Nucleus accumbens (tissue), 56 donors: ENCODE data around the gene BMAL1.

Experiments
- DNase-seq, 56 donors: peaks; one replicate each; lab custom pipeline; 2025; lab: John Stamatoyannopoulos, UW

BMAL1 gene

GRCh38 chr11:13336246-13336878 is 58.8 kb downstream of the BMAL1 start:
- no peak for DNase-seq

GRCh38 chr11:13338019-13338426 is 60.4 kb downstream of the BMAL1 start:
- DNase-seq, result no peak

DNA sequence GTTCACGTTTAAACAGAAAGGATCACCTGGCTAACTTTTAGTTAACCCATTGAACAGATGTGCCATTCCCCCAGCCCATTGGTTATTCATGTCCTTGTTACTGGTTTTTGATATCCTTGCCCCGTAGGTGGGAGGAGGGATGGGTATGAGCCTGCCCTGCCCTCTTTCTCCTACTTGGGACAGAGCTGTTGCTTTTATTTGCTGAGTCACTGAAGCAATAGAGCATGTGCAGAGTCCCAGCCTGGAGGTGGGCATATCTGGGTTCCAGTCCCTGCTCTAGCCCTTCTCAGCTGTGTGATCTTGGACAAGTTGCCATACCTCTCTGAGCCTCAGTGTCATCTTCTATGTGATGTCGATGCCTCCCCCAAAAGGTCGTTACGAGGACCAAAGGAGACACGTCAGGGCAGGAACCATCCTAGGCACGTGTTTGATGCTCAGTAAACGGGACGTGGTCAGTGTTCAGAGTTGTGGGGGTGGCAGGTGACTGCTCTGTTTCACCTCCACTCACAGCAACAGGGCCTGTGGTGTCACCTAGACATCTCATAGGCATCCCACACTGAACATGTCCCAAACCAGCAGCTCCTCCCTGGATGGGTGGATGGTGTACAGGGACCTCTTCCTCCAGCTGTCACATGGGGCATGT is 61.0 kb downstream of the BMAL1 start:
- peak in 1 of 56 donors; percentile 16 for DNase-seq

GRCh38 chr11:13339195-13340153 is 61.9 kb downstream of the BMAL1 start:
- DNase-seq, result no peak

- no peak for DNase-seq
These were observed 63.4 kb downstream of the BMAL1 start for GRCh38 chr11:13341026-13341425.

GRCh38 chr11:13343067-13343466 is 65.5 kb downstream of the BMAL1 start:
- DNase-seq, result no peak

GRCh38 chr11:13343931-13344717 is 66.5 kb downstream of the BMAL1 start:
- peak in 34 of 56 donors; percentile 12 to 81 (median 36) for DNase-seq

DNA sequence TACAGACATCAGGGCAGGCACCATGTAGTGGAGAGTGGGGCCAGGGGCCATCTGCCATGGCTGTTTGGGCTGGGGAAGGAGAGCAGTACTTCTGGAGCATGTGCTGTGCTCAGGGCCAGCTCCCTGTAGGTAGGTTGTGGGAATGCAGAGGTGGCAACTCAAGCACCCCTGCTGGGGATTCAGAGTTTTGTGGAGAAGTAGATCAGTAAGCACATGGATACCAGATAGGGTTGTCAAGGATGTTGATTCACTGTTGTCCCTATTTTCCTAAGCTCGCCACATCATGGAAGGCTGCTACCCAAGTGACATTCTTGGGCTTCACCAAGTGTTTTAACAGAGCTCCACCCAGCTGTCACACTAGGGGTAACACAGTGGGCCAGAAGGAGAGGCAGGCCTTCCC is 67.2 kb downstream of the BMAL1 start:
- DNase-seq, result no peak

DNA sequence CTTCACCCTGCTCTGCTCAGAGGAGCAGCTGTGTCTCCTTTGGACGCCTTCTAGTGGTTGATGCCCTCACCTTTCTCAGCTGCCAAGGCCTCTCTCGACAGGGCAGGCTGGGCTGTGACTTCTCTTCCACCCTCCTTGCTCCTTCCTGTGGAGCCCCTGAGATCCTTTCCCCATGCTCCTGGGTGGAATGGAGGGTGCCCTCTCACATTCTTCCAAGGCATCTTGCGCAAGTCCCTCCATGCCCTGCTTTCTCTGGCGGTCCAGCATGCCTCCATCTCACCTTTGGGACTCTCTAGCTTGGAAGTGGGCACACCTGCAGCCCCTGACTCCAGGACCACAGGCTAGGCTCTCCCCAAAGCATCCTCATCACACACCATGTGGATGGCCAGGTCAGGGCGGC is 68.9 kb downstream of the BMAL1 start:
- no peak for DNase-seq

- no peak for DNase-seq
These were observed 70.3 kb downstream of the BMAL1 start for GRCh38 chr11:13347901-13348300.

- DNase-seq, result no peak
These were observed 70.7 kb downstream of the BMAL1 start for GRCh38 chr11:13348305-13348704.

- DNase-seq, result no peak
These were observed 71.5 kb downstream of the BMAL1 start for GRCh38 chr11:13349046-13349445.

DNA sequence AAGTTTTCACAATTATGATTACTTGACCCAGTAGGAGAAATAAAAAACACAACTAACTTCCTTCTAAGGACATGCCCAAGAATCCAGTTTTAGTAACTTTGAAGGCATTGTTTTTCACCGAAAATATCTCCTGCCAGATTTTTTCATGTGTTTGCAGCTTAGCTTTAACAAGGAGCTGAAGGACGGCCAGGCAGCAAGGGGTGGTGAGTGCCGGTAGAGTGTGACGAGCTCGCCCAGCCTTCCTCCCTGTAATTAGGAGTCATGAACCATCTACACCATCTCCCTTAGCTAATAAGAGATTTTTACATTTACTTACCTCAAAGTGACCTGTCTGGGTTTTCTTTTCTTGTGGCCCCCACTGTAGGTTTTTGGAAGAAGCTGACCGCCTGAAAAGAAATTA is 72.0 kb downstream of the BMAL1 start:
- DNase-seq, result no peak

GRCh38 chr11:13352711-13353110 is 75.1 kb downstream of the BMAL1 start:
- no peak for DNase-seq

DNA sequence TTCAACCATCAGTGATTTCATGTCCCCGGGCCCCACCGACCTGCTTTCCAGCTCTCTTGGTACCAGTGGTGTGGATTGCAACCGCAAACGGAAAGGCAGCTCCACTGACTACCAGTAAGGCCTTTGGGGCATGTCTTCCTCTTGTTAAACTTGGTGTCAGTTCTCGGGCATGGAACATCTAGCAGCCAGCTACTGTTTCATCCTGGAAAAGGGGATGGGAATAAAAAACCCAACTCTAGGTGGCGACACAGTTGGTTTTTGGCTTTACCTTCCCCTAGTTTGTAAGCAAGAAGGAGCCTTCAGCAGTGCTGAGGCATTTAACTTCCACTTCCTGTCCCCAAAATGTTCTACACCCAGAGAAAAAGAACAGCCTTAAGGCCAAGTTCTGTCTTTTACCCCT is 76.7 kb downstream of the BMAL1 start:
- DNase-seq, result no peak

DNA sequence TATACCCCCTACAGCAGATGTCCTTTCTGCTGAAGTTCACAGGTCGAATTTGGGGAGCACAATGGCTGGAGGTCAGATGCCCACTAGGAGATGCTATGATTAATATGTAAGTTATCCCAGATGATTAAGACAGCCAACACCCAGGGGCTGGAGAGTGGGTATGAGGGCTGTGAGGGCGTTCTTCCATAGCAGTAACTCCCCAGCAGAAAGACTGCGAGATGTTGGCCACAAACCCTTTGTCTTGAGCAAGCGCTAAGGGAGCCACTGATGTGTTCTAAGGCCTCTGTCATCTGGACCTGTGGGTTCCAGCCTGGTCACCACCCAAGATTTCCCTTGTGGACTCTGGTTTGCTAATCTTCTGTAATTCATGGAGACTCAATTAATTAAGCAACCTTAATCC is 77.6 kb downstream of the BMAL1 start:
- no peak for DNase-seq

DNA sequence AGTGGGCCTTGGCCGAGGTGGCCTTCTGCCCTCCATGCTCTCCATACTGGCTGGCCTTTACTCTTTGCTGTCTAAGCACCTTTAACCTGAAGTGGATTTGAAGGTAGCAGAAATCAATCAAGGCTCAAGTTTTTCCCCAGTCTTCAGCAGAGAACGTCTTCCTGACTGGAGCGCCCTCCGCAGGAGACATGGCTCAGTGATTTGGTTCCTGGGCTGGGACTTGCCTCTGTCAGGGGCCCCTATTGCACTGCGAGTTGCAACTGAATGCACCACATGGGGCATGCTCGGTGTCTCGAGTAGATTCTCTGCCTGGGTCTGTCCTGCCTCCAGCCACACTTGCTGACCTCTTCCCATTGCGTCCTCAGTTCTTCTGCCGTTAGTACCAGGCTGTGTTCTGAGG is 79.6 kb downstream of the BMAL1 start:
- DNase-seq, result no peak

DNA sequence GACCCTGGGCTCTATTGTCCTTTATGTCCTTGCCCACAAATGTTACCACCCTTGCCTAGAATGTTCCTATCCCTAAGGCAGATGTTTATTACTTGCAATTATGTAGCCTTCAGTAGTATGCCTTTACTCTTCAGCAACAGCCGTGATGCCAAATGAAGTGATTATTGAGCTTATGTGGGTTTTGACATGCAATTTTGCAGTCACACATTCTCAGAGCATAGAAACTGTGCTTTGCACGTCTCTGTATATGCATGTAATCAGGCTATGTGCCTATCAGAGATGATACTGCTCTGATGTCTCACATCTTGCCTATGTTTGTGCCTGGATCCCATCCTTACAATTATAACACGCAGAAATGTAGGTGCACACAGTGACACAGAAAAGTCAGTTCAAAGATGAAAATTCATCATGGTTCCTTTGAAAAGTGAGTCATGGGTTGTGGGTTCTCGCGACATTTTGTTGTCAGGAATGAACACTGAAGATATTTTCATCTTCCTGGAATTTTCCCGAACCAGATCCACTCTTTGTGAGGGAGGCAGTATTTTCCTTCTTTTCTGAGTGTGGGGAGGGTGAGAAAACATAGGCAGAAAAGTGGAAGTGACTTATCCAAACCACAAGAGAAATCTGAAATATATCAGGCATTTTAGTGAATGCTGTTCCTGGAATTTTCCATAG is 81.1 kb downstream of the BMAL1 start:
- DNase-seq, result peak in 7 of 56 donors; percentile 11 to 43 (median 24)

- DNase-seq, result peak in 5 of 56 donors; percentile 8 to 26 (median 18)
These were observed 85.1 kb downstream of the BMAL1 start for GRCh38 chr11:13362596-13363109.

- no peak for DNase-seq
These were observed 86.8 kb downstream of the BMAL1 start for GRCh38 chr11:13364388-13364787.
